HCT116 (cell line): ENCODE measurements around the gene CADPS. TPM values are rescaled to one million over a fixed set of nuclear protein-coding genes. Genes with fewer than 3 reads are reported as not detected.

ENCODE experiments used
- ATAC-seq: fragments of 200-7000 bp; cut with Tn5 transposase; 2 replicates; pipeline ENCODE4 v1.9.1; 2020; ENCODE audit warnings: mild to moderate bottlenecking, moderate library complexity
- BruUV-seq: library from RNA; stranded (reverse); fragments of 400-500 nt; replicated peaks from 2 replicates; lab custom pipeline; 2021; lab: Mats Ljungman, UMichigan
- CTCF ChIA-PET: fragments of 300-600 bp; sonication (Branson Sonifier 250); formaldehyde crosslinking; loops from one replicate; lab custom pipeline; 2021; ENCODE audit warnings: antibody characterized with exemption; lab: Charles Lee
- POLR2A ChIA-PET: fragments of 300-600, 350-600 bp; sonication (Branson Sonifier 250); formaldehyde crosslinking; loops from one replicate; lab custom pipeline; 2021; ENCODE audit warnings: antibody characterized with exemption; lab: Charles Lee
- RAD21 ChIA-PET, 2 experiments: fragments of 300-600 bp; sonication (Branson Sonifier 250); formaldehyde crosslinking; loops; one replicate each; lab custom pipeline; 2023; ENCODE audit warnings: low total read pairs in 2 of 2; ENCODE audit not compliant: uncharacterized antibody in 2 of 2, unreplicated experiment in 2 of 2, low non-redundant PET in 1 of 2; lab: Charles Lee
- DNase-seq: peaks from one replicate; pipeline ENCODE4 v3.0.0-alpha.2; 2010; ENCODE audit warnings: low read depth, low spot score
- H2AFZ ChIP-seq: fragments of 200-600 bp; shearing (Covaris generic), sonication (generic); 2 replicates; pipeline ENCODE4 v1.6.1; 2017; ENCODE audit warnings: low read depth, mixed run types, mixed read lengths, antibody characterized with exemption, low read length; ENCODE audit not compliant: poor library complexity, severe bottlenecking
- H3K27ac ChIP-seq: 2 replicates; pipeline ENCODE4 v1.5.1; 2012; ENCODE audit warnings: low read depth, low read length
- H3K27me3 ChIP-seq: fragments of 200-600 bp; sonication (generic); 2 replicates; pipeline ENCODE4 v1.6.1; 2016; ENCODE audit warnings: mixed run types, low read length, mixed read lengths; ENCODE audit not compliant: insufficient read depth
- H3K36me3 ChIP-seq, 2 experiments: fragments of 200-500 bp in 1 of 2; fragments of 200-600 bp in 1 of 2; sonication (Bioruptor generic) in 1 of 2; sonication (generic) in 1 of 2; 2 replicates each; pipeline versions ENCODE4 v1.5.1 to v1.6.1; 2014 to 2016; ENCODE audit warnings: low read length in 2 of 2, inconsistent platforms in 1 of 2, mixed read lengths in 1 of 2, mixed run types in 1 of 2; ENCODE audit not compliant: insufficient read depth in 2 of 2, control insufficient read depth in 1 of 2
- H3K4me1 ChIP-seq, 2 experiments: fragments of 200-600 bp in 1 of 2; sonication (generic) in 1 of 2; 2 replicates each; pipeline versions ENCODE4 v1.5.1 to v1.6.1; 2012 to 2017; ENCODE audit warnings: low read length in 2 of 2, inconsistent platforms in 1 of 2, mild to moderate bottlenecking in 1 of 2, mixed read lengths in 1 of 2, mixed run types in 1 of 2, moderate library complexity in 1 of 2; ENCODE audit not compliant: insufficient read depth in 2 of 2, control insufficient read depth in 1 of 2
- H3K4me2 ChIP-seq: fragments of 200-600 bp; sonication (generic); 2 replicates; pipeline ENCODE4 v1.6.1; 2017; ENCODE audit warnings: mixed run types, low read length, mixed read lengths
- H3K4me3 ChIP-seq, 2 experiments: fragments of 200-600 bp in 1 of 2; sonication (generic) in 1 of 2; replicated peaks in 1 of 2; 2 replicates each; pipeline ENCODE4 v1.5.1; 2011 to 2016; ENCODE audit warnings: low read length in 2 of 2, control low read depth in 1 of 2, low read depth in 1 of 2, mild to moderate bottlenecking in 1 of 2, mixed read lengths in 1 of 2, mixed run types in 1 of 2
- H3K79me2 ChIP-seq: fragments of 200-600 bp; sonication (generic); 2 replicates; pipeline ENCODE4 v1.6.1; 2017; ENCODE audit warnings: mild to moderate bottlenecking, mixed run types, low read length, moderate library complexity, mixed read lengths; ENCODE audit not compliant: insufficient read depth
- H3K9ac ChIP-seq: fragments of 200-600 bp; sonication (generic); 2 replicates; pipeline ENCODE4 v1.6.1; 2016; ENCODE audit warnings: low read length, mixed read lengths
- H3K9me2 ChIP-seq: fragments of 200-600 bp; sonication (generic), shearing (Covaris generic); 2 replicates; pipeline ENCODE4 v1.6.1; 2017; ENCODE audit warnings: mixed run types, mild to moderate bottlenecking, moderate library complexity; ENCODE audit not compliant: insufficient read depth
- H3K9me3 ChIP-seq, 2 experiments: fragments of 200-500 bp in 1 of 2; fragments of 200-600 bp in 1 of 2; sonication (Bioruptor generic) in 1 of 2; sonication (generic) in 1 of 2; 2 replicates each; pipeline ENCODE4 v1.6.1; 2014 to 2017; ENCODE audit warnings: low read length in 2 of 2, mixed read lengths in 2 of 2, inconsistent platforms in 1 of 2, low read depth in 1 of 2, mild to moderate bottlenecking in 1 of 2, mixed run types in 1 of 2, moderate library complexity in 1 of 2; ENCODE audit not compliant: control insufficient read depth in 1 of 2, insufficient read depth in 1 of 2
- H4K20me1 ChIP-seq: fragments of 200-600 bp; sonication (generic), shearing (Covaris generic); 2 replicates; pipeline ENCODE4 v1.6.1; 2017; ENCODE audit warnings: mixed run types, mild to moderate bottlenecking, moderate library complexity; ENCODE audit not compliant: insufficient read depth
- CBX3 ChIP-seq: IDR thresholded peaks from 2 replicates; pipeline ENCODE4 v1.6.1; 2012; ENCODE audit warnings: low read depth
- EGR1 ChIP-seq: IDR thresholded peaks from 2 replicates; pipeline ENCODE4 v1.6.1; 2012; ENCODE audit warnings: low read depth
- ELF1 ChIP-seq: IDR thresholded peaks from 2 replicates; pipeline ENCODE4 v1.6.1; 2012; ENCODE audit warnings: low read depth, borderline replicate concordance
- EZH2phosphoT487 ChIP-seq: fragments of 200-600 bp; IDR thresholded peaks from 2 replicates; pipeline ENCODE4 v1.6.1; 2018; ENCODE audit warnings: antibody characterized with exemption, borderline replicate concordance
- FOSL1 ChIP-seq: IDR thresholded peaks from 2 replicates; pipeline ENCODE4 v1.6.1; 2012; ENCODE audit warnings: low read depth
- POLR2AphosphoS5 ChIP-seq: IDR thresholded peaks from 2 replicates; pipeline ENCODE4 v1.6.1; 2011; ENCODE audit warnings: mild to moderate bottlenecking, low read depth, low read length, moderate library complexity
- REST ChIP-seq: IDR thresholded peaks from 2 replicates; pipeline ENCODE4 v1.6.1; 2012; ENCODE audit warnings: low read depth
- SP1 ChIP-seq: IDR thresholded peaks from 2 replicates; pipeline ENCODE4 v1.6.1; 2012; ENCODE audit warnings: low read depth
- SRF ChIP-seq: IDR thresholded peaks from 2 replicates; pipeline ENCODE4 v1.6.1; 2012; ENCODE audit warnings: low read depth
- YY1 ChIP-seq: IDR thresholded peaks from 2 replicates; pipeline ENCODE4 v1.6.1; 2011; ENCODE audit warnings: low read length, low read depth, moderate library complexity, mild to moderate bottlenecking; ENCODE audit not compliant: insufficient replicate concordance; ENCODE audit errors: extremely low read depth
- ZBTB33 ChIP-seq: IDR thresholded peaks from 2 replicates; pipeline ENCODE4 v1.6.1; 2011; ENCODE audit warnings: mild to moderate bottlenecking, low read length, moderate library complexity; ENCODE audit not compliant: insufficient replicate concordance; ENCODE audit errors: extremely low read depth
- ZFX ChIP-seq: fragments of 450-650 bp; IDR thresholded peaks from 2 replicates; pipeline ENCODE4 v1.6.1; 2017
- ZNF274 ChIP-seq: fragments of 200-500 bp; sonication (Bioruptor generic); IDR thresholded peaks from 2 replicates; pipeline ENCODE4 v1.6.1; 2014; ENCODE audit warnings: mild to moderate bottlenecking, low read depth, low read length, inconsistent platforms
- intact Hi-C: fragments of 100-400 bp; cut with micrococcal nuclease; formaldehyde crosslinking; loops from 2 replicates; pipeline ENCODE4 v1.10.0; 2022
- total RNA-seq: library from RNA; stranded (reverse); gene quantifications from one replicate; pipeline ENCODE4 v1.2.1, GENCODE V29; 2021; ENCODE audit not compliant: unreplicated experiment
- TF ChIP-seq, protein P1 (sequence below): IDR thresholded peaks from 2 replicates; pipeline ENCODE4 v1.6.1; 2012
- TF ChIP-seq, protein P2 (sequence below): IDR thresholded peaks from 2 replicates; pipeline ENCODE4 v1.6.1; 2012

CADPS gene
- total RNA-seq, 1 experiment from 2014 or later = not detected

DNA sequence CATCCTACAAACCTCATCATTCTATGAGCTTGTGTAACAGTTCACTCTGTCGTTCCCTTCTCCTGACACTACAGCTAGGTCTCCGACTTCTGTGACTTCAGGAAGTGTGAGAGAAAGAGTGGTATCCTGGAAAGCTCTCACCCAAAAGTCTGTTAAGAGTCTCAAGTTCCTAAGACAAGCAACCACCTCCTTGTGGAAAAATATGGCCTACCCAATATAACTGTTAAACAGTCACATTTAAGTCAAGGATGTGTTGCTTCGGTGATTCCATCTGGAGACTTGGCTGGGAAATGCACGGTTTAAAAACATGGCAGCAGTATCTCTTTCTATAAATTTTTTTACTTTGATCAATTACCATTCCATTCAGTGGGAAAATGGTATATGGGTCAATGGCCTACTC is 515.7 kb downstream of the CADPS start:
- no peak for DNase-seq
- TF ChIP-seq SP1 = no peak
- TF ChIP-seq, protein P1, sequence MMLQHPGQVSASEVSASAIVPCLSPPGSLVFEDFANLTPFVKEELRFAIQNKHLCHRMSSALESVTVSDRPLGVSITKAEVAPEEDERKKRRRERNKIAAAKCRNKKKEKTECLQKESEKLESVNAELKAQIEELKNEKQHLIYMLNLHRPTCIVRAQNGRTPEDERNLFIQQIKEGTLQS = no peak
- TF ChIP-seq YY1 = no peak
- TF ChIP-seq POLR2AphosphoS5 = no peak
- H3K36me3 ChIP-seq = no peaks in the 10 kb centered on the region
- H3K27me3 ChIP-seq = peaks cover 39% of the 10 kb centered on the region; the same call in 1 of the 2 replicates
- ChIA-PET CTCF (no interaction called here), POLR2A (no interaction called here), RAD21 (no interaction called here)
- no peaks in the 10 kb centered on the region for H3K9me2 ChIP-seq
- no peak overlapping the region for H3K4me3 ChIP-seq
- no peak overlapping the region for H3K4me2 ChIP-seq
- intact Hi-C loops = no loop called here
- H2AFZ ChIP-seq = no peak overlapping the region
- H3K9me3 ChIP-seq = no peaks in the 10 kb centered on the region
- H3K27ac ChIP-seq = no peak overlapping the region
- H4K20me1 ChIP-seq = no peaks in the 10 kb centered on the region
- BruUV-seq = no TSS peak
- no peak for ATAC-seq
- H3K4me1 ChIP-seq = no peaks in the 10 kb centered on the region
- no peak overlapping the region for H3K9ac ChIP-seq
- no peaks in the 10 kb centered on the region for H3K79me2 ChIP-seq

DNA sequence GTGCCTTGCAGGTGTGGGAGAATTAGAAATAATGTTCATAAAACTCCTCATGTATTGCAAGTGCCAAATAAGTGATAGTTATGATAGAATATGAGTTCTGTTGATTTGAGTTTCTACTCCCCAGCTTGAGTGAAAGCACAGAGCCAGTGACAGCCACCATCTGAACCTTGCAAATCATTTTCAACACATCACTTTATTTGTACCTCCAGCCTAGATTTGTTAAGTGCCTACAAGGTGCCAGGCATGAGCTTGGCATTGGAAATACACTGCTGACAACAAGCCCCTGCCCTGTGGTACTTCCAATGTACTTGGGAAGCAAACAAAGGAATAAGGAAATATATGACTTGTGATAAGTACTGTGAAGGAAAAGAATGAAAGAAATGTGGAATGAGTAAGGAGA is 518.9 kb downstream of the CADPS start:
- POLR2A ChIA-PET = no interaction called here
- Histone ChIP-seq H3K36me3 (no peaks in the 10 kb centered on the region), H3K9ac (no peak overlapping the region), H2AFZ (no peak overlapping the region), H3K4me3 (no peak overlapping the region), H3K79me2 (no peaks in the 10 kb centered on the region), H3K27ac (no peak overlapping the region), H4K20me1 (no peaks in the 10 kb centered on the region), H3K4me2 (no peak overlapping the region), H3K9me2 (no peaks in the 10 kb centered on the region), H3K9me3 (no peaks in the 10 kb centered on the region), H3K4me1 (no peaks in the 10 kb centered on the region), H3K27me3 (peaks cover 55% of the 10 kb centered on the region)
- RAD21 ChIA-PET = no interaction called here
- no peak for DNase-seq
- TF ChIP-seq, protein P2, sequence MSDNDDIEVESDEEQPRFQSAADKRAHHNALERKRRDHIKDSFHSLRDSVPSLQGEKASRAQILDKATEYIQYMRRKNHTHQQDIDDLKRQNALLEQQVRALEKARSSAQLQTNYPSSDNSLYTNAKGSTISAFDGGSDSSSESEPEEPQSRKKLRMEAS = no peak
- TF ChIP-seq REST (no peak), EZH2phosphoT487 (no peak), ZBTB33 (no peak), FOSL1 (no peak), ELF1 (no peak), CBX3 (no peak), EGR1 (no peak), ZFX (no peak), ZNF274 (no peak), SRF (no peak)
- ATAC-seq = no peak
- no TSS peak for BruUV-seq
- intact Hi-C loops = no loop called here
- CTCF ChIA-PET = no interaction called here
